ENCODE measurements around the gene RAD23A.
A peak's percentile ranks its signal among the peaks of the same experiment; 100 is the strongest.

Gene RAD23A

DNA sequence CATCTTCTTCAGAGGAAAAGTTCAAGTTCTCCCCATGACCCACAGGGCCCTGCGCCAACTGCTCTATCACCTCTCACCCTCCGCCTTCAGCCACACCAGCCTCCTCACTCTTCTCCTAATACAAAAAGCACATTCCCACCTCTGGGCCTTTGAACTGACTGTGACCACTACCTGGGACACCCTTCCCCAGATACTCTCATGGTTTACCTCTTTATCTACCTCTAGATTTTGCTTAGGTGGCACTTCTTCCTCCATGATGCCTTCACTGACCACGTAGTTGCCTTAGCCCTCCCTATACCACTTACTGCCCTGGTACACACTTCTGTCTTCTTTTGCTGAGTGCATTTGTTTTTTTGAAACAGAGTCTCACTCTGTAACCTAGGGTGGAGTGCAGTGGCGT, 22.7 kb upstream of the RAD23A start:
- Histone ChIP-seq H3K27ac (ENCODE audit: low read depth, low read length) (no peak overlapping the region), H3K4me1 (ENCODE audit: control insufficient read depth, insufficient read depth, low read length, unreplicated experiment) (no peaks in the 10 kb centered on the region), H2AFZ (ENCODE audit: low read length, unreplicated experiment) (no peak overlapping the region), H3K4me3 (ENCODE audit: low read depth, low read length) (no peak overlapping the region), H3K79me2 (ENCODE audit: control insufficient read depth, insufficient read depth, low read length, unreplicated experiment) (no peaks in the 10 kb centered on the region), H3K36me3 (ENCODE audit: insufficient read depth, low read length) (peaks cover 11% of the 10 kb centered on the region; the same call in 1 of the 2 replicates), H3K27me3 (ENCODE audit: insufficient read depth, low read length) (no peaks in the 10 kb centered on the region)

DNA sequence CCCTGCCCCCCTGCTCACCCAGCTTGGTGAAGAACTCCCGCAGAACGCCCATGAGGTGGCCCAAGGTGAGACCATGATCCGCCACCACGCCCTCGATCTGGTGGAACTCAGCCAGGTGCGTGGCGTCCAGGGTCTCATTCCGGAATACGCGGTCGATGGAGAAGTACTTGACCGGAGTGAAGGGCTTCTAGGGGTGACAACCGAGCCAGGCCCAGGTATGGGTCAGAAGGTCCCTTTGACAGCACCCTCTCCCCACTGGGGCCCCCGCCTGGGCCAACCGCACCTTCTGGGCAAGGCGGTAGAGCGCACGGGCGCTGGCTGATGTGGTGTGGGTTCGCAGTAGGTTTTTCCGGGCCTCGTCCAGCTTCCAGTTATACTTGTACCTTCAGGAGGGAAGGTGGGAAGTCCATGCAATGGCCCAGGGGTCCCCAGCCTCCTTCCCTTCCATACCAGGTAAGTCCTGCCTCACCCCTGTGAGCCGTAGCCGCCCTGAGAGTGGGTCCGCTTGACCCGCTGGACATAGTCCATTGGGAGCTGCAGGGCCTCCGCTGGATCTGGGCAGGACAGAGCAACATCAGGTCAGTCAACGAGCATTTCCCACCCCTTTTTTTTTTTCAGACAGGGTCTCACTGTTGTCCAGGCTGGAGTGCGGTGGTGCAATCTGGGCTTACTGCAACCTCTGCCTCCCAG, 20.9 kb upstream of the RAD23A start:
- peaks cover 11% of the 10 kb centered on the region; the same call in 1 of the 2 replicates for H3K36me3 ChIP-seq (ENCODE audit: insufficient read depth, low read length)

GRCh38 chr19:12930002-12930645, 15.5 kb upstream of the RAD23A start:
- H2AFZ ChIP-seq (ENCODE audit: low read length, unreplicated experiment), result no peak overlapping the region
- H3K36me3 ChIP-seq (ENCODE audit: insufficient read depth, low read length), result peaks cover 11% of the 10 kb centered on the region; the same call in 1 of the 2 replicates
- H3K4me3 ChIP-seq (ENCODE audit: low read depth, low read length), result no peak overlapping the region
- peaks cover 30% of the 10 kb centered on the region for H3K79me2 ChIP-seq (ENCODE audit: control insufficient read depth, insufficient read depth, low read length, unreplicated experiment)
- H3K27ac ChIP-seq (ENCODE audit: low read depth, low read length), result no peak overlapping the region
- no peaks in the 10 kb centered on the region for H3K27me3 ChIP-seq (ENCODE audit: insufficient read depth, low read length)
- peaks cover 3% of the 10 kb centered on the region for H3K4me1 ChIP-seq (ENCODE audit: control insufficient read depth, insufficient read depth, low read length, unreplicated experiment)

More for the DNA sequence above, 20.9 kb upstream of the RAD23A start:
- Histone ChIP-seq H3K4me3 (ENCODE audit: low read depth, low read length) (no peak overlapping the region), H2AFZ (ENCODE audit: low read length, unreplicated experiment) (no peak overlapping the region), H3K27me3 (ENCODE audit: insufficient read depth, low read length) (no peaks in the 10 kb centered on the region), H3K79me2 (ENCODE audit: control insufficient read depth, insufficient read depth, low read length, unreplicated experiment) (no peaks in the 10 kb centered on the region), H3K27ac (ENCODE audit: low read depth, low read length) (no peak overlapping the region), H3K4me1 (ENCODE audit: control insufficient read depth, insufficient read depth, low read length, unreplicated experiment) (no peaks in the 10 kb centered on the region)

- peak overlapping the region; percentile 85 for H2AFZ ChIP-seq (ENCODE audit: low read length, unreplicated experiment)
- H3K4me1 ChIP-seq (ENCODE audit: control insufficient read depth, insufficient read depth, low read length, unreplicated experiment), result peaks cover 9% of the 10 kb centered on the region
Measured at GRCh38 chr19:12932392-12933286, 13.0 kb upstream of the RAD23A start.

DNA sequence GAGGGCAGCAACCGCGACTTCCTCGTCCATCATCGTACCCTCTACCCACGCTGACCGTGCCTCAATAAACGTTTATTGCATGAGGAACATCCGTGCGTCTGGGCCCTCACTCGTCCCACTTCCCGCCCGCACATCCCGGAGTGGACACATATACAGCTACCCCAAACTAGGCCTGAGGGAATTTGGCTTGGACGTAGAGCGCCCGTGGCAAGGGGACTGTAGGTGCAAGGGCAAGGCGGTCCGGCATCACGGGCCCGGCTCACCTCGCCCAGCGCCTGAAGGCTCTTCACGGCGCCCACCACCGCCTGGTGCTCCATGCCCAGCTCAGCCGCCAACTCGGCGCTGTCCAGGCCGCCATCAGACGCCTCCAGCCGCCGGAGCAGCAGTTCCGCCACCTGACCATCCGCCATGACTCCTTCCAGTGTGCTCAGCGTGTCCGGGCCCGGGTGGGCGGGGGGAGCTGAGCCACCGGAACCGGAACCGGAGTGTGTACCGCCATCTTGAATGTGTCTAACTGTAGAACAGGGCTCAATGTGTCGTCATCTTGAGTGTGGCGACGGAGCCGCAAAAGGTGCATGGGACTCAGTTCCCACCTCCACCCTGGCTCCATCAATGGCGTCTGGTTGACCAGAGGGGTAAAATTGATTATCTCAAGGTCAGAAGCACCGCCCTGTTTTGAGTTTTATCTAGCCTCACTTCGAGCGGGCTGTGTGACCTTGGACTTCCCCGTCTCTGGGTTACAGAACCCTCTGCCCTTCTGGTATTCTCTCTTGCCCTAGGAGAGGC, 12.2 kb upstream of the RAD23A start, which contains the start of gene FARSA:
Gene FARSA, minus strand, starts transcription at position 425 of the 786 bp plus-strand sequence. Its CDS starts 15 bp downstream, at position 410.
- Histone ChIP-seq H3K79me2 (ENCODE audit: control insufficient read depth, insufficient read depth, low read length, unreplicated experiment) (peaks cover 31% of the 10 kb centered on the region), H3K4me3 (ENCODE audit: low read depth, low read length) (peak within 1 kb of the TSS; percentile 95), H3K4me1 (ENCODE audit: control insufficient read depth, insufficient read depth, low read length, unreplicated experiment) (peaks cover 9% of the 10 kb centered on the region), H3K36me3 (ENCODE audit: insufficient read depth, low read length) (peaks cover 4% of the 10 kb centered on the region; the same call in 1 of the 2 replicates), H3K27ac (ENCODE audit: low read depth, low read length) (peak within 1 kb of the TSS; percentile 30; the same call in 1 of the 2 replicates), H3K27me3 (ENCODE audit: insufficient read depth, low read length) (no peaks in the 10 kb centered on the region), H2AFZ (ENCODE audit: low read length, unreplicated experiment) (peak within 1 kb of the TSS; percentile 95)

More at GRCh38 chr19:12932392-12933286, 13.0 kb upstream of the RAD23A start:
- Histone ChIP-seq H3K36me3 (ENCODE audit: insufficient read depth, low read length) (peaks cover 4% of the 10 kb centered on the region; the same call in 1 of the 2 replicates), H3K27me3 (ENCODE audit: insufficient read depth, low read length) (no peaks in the 10 kb centered on the region), H3K4me3 (ENCODE audit: low read depth, low read length) (peak overlapping the region; percentile 95), H3K79me2 (ENCODE audit: control insufficient read depth, insufficient read depth, low read length, unreplicated experiment) (peaks cover 30% of the 10 kb centered on the region), H3K27ac (ENCODE audit: low read depth, low read length) (peak overlapping the region; percentile 30; the same call in 1 of the 2 replicates)

DNA sequence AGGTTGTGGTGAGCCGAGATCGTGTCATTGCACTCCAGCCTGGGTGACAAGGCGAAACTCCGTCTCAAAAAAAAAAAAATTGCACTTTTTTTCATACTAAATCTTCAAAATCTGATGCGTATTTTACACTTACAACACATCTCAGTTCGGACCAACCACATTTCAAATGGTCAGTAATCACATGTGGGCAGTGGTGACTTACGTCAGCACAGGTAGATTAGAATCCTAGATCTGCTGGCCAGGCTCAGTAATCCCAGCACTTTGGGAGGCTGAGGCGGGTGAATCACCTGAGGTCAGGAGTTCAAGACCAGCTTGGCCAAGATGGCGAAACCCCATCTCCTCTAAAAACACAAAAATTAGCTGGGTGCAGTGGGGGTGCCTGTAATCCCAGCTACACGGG, 10.6 kb upstream of the RAD23A start:
- Histone ChIP-seq H3K79me2 (ENCODE audit: control insufficient read depth, insufficient read depth, low read length, unreplicated experiment) (peaks cover 47% of the 10 kb centered on the region), H3K4me3 (ENCODE audit: low read depth, low read length) (no peak overlapping the region), H3K27ac (ENCODE audit: low read depth, low read length) (no peak overlapping the region), H3K4me1 (ENCODE audit: control insufficient read depth, insufficient read depth, low read length, unreplicated experiment) (peaks cover 13% of the 10 kb centered on the region), H2AFZ (ENCODE audit: low read length, unreplicated experiment) (no peak overlapping the region), H3K27me3 (ENCODE audit: insufficient read depth, low read length) (no peaks in the 10 kb centered on the region), H3K36me3 (ENCODE audit: insufficient read depth, low read length) (peaks cover 14% of the 10 kb centered on the region)

DNA sequence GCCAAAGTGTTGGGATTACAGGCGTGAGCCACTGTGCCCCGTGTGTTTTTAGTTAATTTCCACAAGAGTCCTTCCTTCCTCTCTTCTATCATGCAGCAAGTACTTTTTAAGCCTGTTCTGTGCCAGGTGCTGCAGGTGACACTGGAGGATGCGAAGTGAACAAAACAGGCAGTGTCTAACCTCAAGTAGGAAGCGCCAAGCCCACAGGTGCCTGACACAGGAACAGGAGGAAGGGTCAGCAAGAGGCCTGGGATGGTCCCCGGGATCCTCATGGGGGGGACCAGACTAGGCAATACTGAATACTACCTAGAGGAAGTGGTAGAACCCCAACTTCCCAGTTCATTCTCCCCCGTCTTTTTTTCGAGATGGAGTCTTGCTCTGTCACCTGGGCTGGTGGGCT, 9.1 kb upstream of the RAD23A start:
- H3K4me3 ChIP-seq (ENCODE audit: low read depth, low read length), result no peak overlapping the region

GRCh38 chr19:12937093-12937926, 8.4 kb upstream of the RAD23A start:
- peaks cover 51% of the 10 kb centered on the region for H3K79me2 ChIP-seq (ENCODE audit: control insufficient read depth, insufficient read depth, low read length, unreplicated experiment)
- H3K4me1 ChIP-seq (ENCODE audit: control insufficient read depth, insufficient read depth, low read length, unreplicated experiment), result peaks cover 25% of the 10 kb centered on the region
- peak overlapping the region; percentile 49; the same call in 1 of the 2 replicates for H3K27ac ChIP-seq (ENCODE audit: low read depth, low read length)
- H3K4me3 ChIP-seq (ENCODE audit: low read depth, low read length), result peak overlapping the region; percentile 100
- H3K27me3 ChIP-seq (ENCODE audit: insufficient read depth, low read length), result no peaks in the 10 kb centered on the region
- peaks cover 23% of the 10 kb centered on the region for H3K36me3 ChIP-seq (ENCODE audit: insufficient read depth, low read length)
- H2AFZ ChIP-seq (ENCODE audit: low read length, unreplicated experiment), result peak overlapping the region; percentile 48

More for the DNA sequence above, 9.1 kb upstream of the RAD23A start:
- Histone ChIP-seq H3K27me3 (ENCODE audit: insufficient read depth, low read length) (no peaks in the 10 kb centered on the region), H3K79me2 (ENCODE audit: control insufficient read depth, insufficient read depth, low read length, unreplicated experiment) (peaks cover 52% of the 10 kb centered on the region), H3K27ac (ENCODE audit: low read depth, low read length) (no peak overlapping the region), H3K4me1 (ENCODE audit: control insufficient read depth, insufficient read depth, low read length, unreplicated experiment) (peaks cover 23% of the 10 kb centered on the region), H2AFZ (ENCODE audit: low read length, unreplicated experiment) (no peak overlapping the region), H3K36me3 (ENCODE audit: insufficient read depth, low read length) (peaks cover 23% of the 10 kb centered on the region)

Measured in ACC112 (cell line).